Activated CD4-positive, CD25-positive, alpha-beta regulatory T cell treated with anti-CD3 and anti-CD28 coated beads, Interleukin-2, amount 50 U/mL, for 16 hours (primary cell): ENCODE data around the gene STIL.
"Not testable (repeated sequence)": the region's sequence is repeated elsewhere in the genome, so short reads cannot be mapped to it uniquely, and the experiment has no call there.

Source experiments
- DNase-seq: peaks from one replicate; pipeline ENCODE4 v3.0.0-alpha.2; 2020; ENCODE audit warnings: low read depth, low spot score

STIL gene

GRCh38 chr1:47219590-47220220 is 94.2 kb downstream of the STIL start:
- no peak for DNase-seq

DNA sequence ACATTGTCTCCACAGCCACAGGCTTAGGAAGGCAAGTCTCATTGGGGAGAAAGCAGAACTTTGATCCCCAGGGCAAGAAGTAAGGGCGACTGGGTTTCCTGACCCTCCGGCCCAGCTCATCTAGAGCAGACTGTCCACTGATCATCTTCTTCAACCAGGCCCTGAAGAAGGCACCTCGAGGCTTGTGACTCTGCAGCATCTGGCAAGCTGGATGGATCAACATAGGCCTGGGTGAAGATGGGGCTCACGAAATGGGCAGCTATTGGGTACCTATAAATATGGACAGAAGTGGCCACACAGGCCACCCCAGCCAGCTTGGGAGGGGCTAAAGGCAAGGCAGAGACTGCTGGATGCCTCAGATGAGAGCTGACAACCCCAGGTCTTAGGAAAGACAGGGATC is 94.9 kb downstream of the STIL start:
- DNase-seq: no peak

DNA sequence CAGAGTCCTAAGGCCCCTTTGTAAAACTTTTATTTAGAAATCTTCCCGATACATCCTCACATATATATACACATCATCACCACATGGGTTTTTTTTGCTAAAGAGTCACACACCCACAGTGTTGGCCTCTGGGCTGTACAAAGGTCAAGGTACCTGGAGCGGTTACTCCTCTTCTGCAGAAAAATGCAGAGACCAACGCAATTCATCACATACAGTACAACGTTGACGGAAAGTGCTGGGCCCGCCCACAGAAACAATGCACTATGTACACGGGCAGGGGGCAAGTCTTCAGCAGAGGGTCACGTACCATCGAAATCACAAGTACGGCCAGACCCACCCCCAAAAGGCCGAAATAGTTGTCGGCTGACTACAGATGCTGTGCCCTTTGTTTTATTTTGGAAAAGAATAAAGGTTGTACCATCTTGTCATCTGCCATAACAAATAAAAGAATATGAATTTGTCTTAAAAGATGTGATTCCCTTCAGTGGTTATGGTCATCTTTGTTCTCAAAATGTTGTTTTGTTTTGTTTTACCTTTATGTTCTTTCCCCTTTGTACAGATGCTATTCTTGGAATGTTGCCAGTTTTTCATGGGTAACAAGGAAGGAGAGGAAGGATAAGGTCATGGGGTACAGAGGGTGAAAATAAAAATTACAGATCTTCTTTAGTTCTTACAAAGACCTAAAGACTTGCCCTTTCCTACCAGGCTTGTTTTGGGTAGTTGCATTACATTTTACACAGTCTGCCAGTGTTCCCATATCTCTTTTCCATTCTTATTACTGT is 97.5 kb downstream of the STIL start:
- DNase-seq: no peak

- no peak for DNase-seq
These were observed 98.2 kb downstream of the STIL start for GRCh38 chr1:47215713-47216112.

GRCh38 chr1:47214549-47214948 is 99.4 kb downstream of the STIL start:
- DNase-seq: no peak

DNA sequence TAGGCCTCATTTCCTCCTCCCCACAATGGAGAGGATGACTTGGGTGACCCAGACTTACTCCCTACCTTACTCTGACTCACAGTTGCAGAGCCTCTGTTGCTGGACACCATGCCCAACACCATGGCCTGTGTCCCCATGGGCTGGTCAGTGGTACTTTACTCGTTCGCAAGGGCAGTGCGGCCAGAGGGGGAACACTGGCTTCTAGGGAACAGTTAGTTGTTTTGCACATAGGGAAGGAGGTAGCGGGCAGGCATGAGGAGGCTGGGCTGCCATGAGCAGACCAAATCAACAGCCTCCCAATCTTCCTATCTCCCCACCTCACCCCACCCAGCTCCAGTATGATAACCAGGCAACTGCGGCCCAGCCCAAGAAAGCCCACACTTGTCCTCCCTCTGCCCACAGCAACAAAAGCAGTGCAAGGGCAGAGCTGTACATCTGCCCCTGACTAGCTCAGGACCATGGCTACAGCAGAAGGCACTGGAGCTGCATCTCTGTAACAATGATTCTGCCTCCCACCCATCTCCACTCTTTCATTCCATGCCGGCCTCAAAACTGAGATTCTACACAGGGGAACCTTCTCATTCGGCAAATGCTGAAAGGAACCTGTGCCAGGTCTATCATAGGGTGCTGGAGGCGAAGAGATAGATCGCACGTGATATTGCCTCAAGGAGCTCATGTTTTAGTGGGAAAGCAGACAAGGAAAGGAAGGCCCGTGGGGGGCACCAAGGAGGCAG is 100.5 kb downstream of the STIL start:
- no peak for DNase-seq

DNA sequence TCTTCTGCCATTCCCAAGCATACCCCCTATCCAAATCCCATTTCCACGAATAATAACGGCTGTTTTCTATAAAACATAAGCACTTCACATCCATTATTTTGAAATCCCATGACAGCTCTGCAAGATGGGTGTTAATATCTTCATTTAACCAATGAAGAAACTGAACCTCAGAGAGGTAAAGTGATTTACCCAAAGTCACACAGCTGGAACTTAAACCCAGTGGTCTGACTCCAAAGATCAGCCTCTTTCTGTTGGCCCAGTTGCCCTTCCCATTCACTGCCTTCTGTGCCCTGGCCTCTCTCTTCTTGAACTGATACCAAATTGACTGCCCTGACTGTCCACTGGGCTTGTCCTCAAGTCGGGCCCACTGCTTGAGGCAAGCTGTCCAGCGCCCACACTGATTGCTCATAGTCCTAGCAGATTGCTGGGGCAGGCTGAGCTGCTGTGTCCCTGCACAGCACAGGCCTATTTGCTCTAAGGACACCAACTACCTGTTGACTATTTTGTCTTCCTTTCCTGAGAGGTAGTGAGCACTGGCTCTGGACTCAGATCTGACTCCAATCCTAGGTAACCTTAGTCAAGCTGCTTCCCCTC is 101.2 kb downstream of the STIL start:
- DNase-seq: no peak

- DNase-seq: no peak
These were observed 102.1 kb downstream of the STIL start for GRCh38 chr1:47211796-47212269.

GRCh38 chr1:47210666-47211065 is 103.3 kb downstream of the STIL start:
- no peak for DNase-seq

DNA sequence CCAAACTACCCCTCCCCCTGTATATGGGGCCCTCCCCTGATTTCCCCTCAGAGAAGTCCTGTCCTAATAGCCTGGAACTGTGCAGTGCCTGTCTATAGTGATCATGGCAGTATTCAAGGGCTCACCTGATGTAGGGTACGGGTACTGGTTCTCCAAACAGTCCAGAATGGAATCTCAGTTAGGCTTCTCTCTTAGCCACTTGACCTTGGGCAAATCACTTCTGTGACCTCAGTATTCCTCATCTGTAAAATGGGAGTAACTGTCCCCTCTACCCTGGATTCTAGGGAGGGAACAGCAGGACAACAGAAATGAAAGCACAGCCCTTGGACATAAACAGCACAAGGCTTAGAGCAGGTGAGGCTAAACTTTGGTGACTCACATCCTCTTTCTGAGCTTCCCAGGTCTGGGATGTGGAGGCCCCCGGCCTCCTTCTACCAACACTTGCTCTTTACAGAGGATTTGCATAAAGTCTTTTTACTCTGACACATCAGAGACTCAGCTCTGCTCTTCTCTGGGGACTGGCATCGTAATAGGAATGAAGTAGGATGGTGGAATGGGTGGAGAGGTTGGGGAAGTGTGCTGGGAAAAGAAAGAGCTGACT is 104.1 kb downstream of the STIL start:
- DNase-seq: no peak

DNA sequence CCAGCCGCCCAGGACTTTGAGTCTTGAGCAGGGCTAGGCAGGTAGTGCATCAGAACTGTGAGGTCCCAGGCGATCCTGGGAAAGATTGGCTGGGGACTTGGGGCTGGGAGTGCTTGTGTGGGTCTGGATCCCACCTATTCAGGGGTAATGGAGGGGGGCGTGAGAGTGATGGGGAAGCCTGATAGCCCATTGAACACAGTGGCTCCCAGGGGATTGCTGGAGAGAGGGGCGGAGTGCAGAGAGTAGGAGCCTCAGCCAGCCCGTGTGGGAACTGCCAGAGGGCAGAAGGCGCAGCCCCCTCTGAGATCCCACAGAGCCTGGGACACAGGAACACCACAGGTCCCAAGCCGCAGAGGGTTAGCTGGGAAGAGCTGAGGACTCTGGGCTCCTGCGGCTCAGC is 104.9 kb downstream of the STIL start:
- no peak for DNase-seq

- DNase-seq: no peak
These were observed 105.5 kb downstream of the STIL start for GRCh38 chr1:47208374-47208850.

- no peak for DNase-seq
These were observed 106.1 kb downstream of the STIL start for GRCh38 chr1:47207803-47208373.

- DNase-seq: no peak
These were observed 108.0 kb downstream of the STIL start for GRCh38 chr1:47205918-47206317.

DNA sequence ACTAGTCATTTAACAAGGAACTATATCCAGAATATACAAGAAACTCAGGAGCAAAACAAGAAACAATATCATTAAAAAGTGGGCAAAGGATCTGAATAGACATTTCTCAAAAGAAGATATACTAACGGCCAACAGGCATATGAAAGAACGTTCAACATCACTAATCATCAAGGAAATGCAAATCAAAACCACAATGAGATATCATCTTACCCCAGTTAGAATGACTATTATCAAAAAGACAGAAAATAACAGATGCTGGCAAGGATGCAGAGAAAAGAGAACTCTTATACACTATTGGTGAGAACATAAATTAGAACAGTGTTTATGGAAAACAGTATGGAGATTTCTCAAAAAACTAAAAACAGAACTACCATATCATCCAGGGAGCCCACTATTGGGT is 110.4 kb downstream of the STIL start:
- DNase-seq: not testable (repeated sequence)

GRCh38 chr1:47201179-47201578 is 112.8 kb downstream of the STIL start:
- no peak for DNase-seq
